ENCODE measurements around the gene IL18BP. TPM values are rescaled to one million over a fixed set of nuclear protein-coding genes. Genes with fewer than 3 reads are reported as not detected.

Gene IL18BP
- total RNA-seq, 4 donors from 2014 or later, result 5.1 to 11.6 (median 6.3) TPM

DNA sequence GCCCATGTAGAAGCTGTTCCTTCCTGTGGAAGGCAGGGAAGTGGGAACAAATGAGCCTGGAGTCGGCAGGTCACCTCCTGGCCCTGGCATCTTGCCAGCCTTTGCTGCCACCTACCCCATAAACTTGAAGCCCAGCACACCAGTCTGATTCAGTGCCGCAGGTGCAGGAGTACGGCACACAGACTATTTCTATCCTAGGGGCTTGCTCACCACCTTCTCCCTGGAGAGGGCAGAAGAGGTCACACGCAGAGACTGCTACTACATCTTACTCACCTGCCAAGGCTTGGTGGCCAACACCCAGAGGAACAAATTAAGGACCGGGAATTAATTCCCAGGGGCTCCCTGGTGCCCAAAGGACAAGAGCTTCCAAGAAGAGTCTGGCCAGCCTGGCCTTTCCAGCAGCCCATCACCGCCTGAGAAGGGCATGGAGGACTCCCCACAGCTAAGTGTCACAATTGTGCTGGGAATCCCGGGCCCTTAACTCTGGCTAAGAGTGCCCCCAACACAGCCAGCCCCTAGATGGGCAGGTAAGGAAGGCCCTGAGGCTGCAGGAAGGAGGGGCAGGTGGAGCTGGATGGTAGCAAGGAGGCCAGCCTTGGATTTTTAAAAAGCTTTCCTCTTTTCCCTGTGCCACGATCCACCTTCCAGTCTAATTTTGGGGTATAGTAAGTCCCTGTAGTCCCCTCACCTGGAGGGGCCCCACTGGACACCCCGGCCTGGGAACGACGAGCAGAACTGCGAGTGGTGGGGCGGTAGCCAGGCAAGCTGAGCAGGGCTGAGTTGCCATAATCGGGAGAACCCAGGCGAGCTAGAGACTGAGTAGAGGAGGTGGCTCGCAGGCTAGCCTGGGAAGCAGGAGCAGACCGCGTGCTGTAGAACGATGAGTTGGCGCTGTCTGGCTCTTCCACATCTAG is 6.9 kb downstream of the IL18BP start:
- Histone ChIP-seq H3K4me1 (peaks cover 0 to 10% (median 0%) of the 10 kb centered on the region in 4 donors), H3K9me3 (no peaks in the 10 kb centered on the region), H3K27me3 (no peaks in the 10 kb centered on the region), H3K27ac (no peak overlapping the region), H3K36me3 (peaks cover 17 to 100% (median 64%) of the 10 kb centered on the region in 3 donors), H3K4me3 (no peak overlapping the region)
- WGBS, 2 donors, result 86 to 89% methylated on average over 20 of the region's 20 CpGs
- DNase-seq (ENCODE audit: low spot score in 2 of 2), result no peak
- TF ChIP-seq, protein P1, sequence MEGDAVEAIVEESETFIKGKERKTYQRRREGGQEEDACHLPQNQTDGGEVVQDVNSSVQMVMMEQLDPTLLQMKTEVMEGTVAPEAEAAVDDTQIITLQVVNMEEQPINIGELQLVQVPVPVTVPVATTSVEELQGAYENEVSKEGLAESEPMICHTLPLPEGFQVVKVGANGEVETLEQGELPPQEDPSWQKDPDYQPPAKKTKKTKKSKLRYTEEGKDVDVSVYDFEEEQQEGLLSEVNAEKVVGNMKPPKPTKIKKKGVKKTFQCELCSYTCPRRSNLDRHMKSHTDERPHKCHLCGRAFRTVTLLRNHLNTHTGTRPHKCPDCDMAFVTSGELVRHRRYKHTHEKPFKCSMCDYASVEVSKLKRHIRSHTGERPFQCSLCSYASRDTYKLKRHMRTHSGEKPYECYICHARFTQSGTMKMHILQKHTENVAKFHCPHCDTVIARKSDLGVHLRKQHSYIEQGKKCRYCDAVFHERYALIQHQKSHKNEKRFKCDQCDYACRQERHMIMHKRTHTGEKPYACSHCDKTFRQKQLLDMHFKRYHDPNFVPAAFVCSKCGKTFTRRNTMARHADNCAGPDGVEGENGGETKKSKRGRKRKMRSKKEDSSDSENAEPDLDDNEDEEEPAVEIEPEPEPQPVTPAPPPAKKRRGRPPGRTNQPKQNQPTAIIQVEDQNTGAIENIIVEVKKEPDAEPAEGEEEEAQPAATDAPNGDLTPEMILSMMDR (IDR thresholded peaks at IDR 0.05), result no peak
- TF ChIP-seq POLR2A (IDR thresholded peaks at IDR 0.05) (no peak), EP300 (IDR thresholded peaks at IDR 0.05) (no peak)

DNA sequence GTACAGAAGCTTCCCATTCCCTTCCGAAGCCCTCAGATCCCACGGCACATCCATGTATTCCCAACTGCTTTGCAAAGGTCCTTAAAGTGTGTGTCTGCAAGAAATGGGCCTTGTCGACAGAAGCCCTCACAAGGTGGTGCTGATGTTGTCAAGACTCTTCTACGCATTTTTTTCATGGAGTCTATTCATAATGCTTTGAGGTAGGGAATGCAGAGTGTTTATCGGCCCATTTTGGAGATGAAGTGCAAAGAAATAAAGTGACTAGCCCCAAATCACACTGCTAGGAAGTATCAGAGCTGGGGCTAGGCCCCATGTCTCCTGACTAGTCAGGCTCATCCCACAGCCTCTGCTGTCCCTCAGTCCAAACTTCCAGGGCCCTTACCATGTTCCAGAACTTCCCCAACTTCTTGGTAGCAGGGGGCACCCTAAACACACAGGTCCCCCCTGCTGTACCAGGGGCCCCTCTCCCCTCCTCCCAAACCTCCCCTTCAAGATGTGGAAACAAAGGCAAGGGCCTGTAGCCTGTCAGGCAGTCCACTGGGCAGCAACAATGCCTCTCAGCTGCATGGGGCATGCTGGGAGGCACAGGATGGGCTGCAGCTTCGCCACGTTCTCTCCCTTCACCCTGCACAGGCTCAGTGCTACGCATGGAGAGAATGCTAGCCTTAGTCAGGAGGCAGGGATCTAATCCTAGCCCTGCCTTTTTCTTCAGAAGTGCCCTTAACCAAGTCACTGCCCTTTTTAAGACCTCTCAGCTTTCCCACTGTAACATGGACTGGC is 7.8 kb downstream of the IL18BP start:
- no peak for DNase-seq (ENCODE audit: low spot score in 2 of 2)

DNA sequence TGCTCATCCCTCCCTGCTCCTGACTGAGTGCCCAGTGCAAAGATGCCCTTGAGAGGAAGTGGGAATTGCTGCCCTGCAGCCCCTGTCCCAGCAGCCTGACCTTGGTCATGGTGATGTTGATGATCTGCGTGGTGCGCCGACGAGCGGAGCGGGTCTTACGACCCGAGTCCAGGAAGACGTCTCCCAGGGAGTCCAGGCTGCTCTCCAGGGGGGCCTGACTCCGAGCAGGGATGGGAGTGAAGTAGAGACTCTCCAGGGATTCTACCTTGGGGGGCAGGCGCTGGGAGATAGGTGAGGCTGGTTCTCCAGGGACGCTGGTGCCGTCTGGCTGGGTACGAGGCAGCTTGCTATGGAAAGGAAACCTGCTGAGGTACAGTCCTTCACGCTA is 8.4 kb downstream of the IL18BP start:
- peaks cover 22 to 100% (median 65%) of the 10 kb centered on the region in 3 donors for H3K36me3 ChIP-seq
- H3K4me1 ChIP-seq, result peaks cover 0 to 14% (median 2%) of the 10 kb centered on the region in 4 donors
- TF ChIP-seq, protein P1 (IDR thresholded peaks at IDR 0.05), result no peak
- TF ChIP-seq POLR2A (IDR thresholded peaks at IDR 0.05), result no peak
- TF ChIP-seq EP300 (IDR thresholded peaks at IDR 0.05), result no peak
- no peak overlapping the region for H3K4me3 ChIP-seq
- H3K27ac ChIP-seq, result no peak overlapping the region
- 75 to 81% methylated on average over 10 to 15 of the region's 15 CpGs for WGBS, 2 donors
- H3K27me3 ChIP-seq, result no peaks in the 10 kb centered on the region
- no peak for DNase-seq (ENCODE audit: low spot score in 2 of 2)
- H3K9me3 ChIP-seq, result no peaks in the 10 kb centered on the region

More for the DNA sequence above, 7.8 kb downstream of the IL18BP start:
- Histone ChIP-seq H3K9me3 (no peaks in the 10 kb centered on the region), H3K36me3 (peaks cover 22 to 100% (median 65%) of the 10 kb centered on the region in 3 donors), H3K27me3 (no peaks in the 10 kb centered on the region), H3K27ac (no peak overlapping the region), H3K4me1 (peaks cover 0 to 10% (median 0%) of the 10 kb centered on the region in 4 donors), H3K4me3 (no peak overlapping the region)
- 81 to 87% methylated on average over 8 of the region's 8 CpGs for WGBS, 2 donors
- TF ChIP-seq POLR2A (IDR thresholded peaks at IDR 0.05) (no peak), EP300 (IDR thresholded peaks at IDR 0.05) (no peak)
- TF ChIP-seq, protein P1 (IDR thresholded peaks at IDR 0.05), result no peak

DNA sequence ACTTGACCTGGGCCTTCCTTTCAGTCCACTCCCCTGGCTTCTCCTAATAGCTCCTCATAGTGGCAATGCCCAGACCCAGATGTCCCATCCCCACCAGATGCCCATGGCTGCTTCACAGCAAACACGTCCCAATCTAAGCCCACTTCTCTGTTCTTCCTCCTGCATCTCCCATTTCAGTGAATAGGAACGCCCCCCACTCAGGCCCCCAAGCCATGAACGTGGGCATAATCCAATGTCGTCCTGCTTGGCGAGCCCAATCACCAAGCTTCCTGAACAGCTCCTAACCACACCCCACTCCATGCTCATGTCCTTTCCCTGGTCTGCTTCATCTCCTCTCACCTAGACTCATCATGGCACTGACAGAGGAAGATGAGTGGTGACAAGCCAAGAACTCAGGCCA is 8.9 kb downstream of the IL18BP start:
- 74 to 77% methylated on average over 5 of the region's 5 CpGs for WGBS, 2 donors
- Histone ChIP-seq H3K36me3 (peaks cover 22 to 100% (median 66%) of the 10 kb centered on the region in 3 donors), H3K4me1 (peaks cover 0 to 19% (median 4%) of the 10 kb centered on the region in 4 donors), H3K27me3 (no peaks in the 10 kb centered on the region), H3K4me3 (no peak overlapping the region), H3K9me3 (no peaks in the 10 kb centered on the region), H3K27ac (no peak overlapping the region)
- DNase-seq (ENCODE audit: low spot score in 2 of 2), result no peak
- TF ChIP-seq, protein P1 (IDR thresholded peaks at IDR 0.05), result no peak
- no peak for TF ChIP-seq POLR2A (IDR thresholded peaks at IDR 0.05)
- TF ChIP-seq EP300 (IDR thresholded peaks at IDR 0.05), result no peak
